HepG2 (cell line): ENCODE measurements around the gene MTA3. TPM values are rescaled to one million over a fixed set of nuclear protein-coding genes. Genes with fewer than 3 reads are reported as not detected.
A peak's percentile ranks its signal among the peaks of the same experiment; 100 is the strongest.

ENCODE experiments used
- ATAC-seq: fragments of 200-7000 bp; cut with Tn5 transposase; 3 replicates; pipeline ENCODE4 v1.9.1; 2020; ENCODE audit warnings: mild to moderate bottlenecking, moderate library complexity
- BruUV-seq: library from RNA; stranded (reverse); fragments of 400-500 nt; replicated peaks from 2 replicates; lab custom pipeline; 2021; lab: Mats Ljungman, UMichigan
- CTCF ChIA-PET: fragments of 300-600 bp; formaldehyde crosslinking; extraction: SDS; loops from one replicate; lab custom pipeline; 2021; ENCODE audit warnings: low total read pairs, inconsistent platforms, low intra/inter-chr PET ratio; lab: Yijun Ruan, JAX
- POLR2A ChIA-PET: fragments of 350-600 bp; sonication (Branson Sonifier 250); formaldehyde crosslinking; loops from one replicate; lab custom pipeline; 2020; ENCODE audit warnings: antibody characterized with exemption, inconsistent platforms; lab: Yijun Ruan, JAX
- DNase-seq: peaks from one replicate; pipeline ENCODE4 v3.0.0-alpha.2; 2015; ENCODE audit warnings: low spot score
- FAIRE-seq: peaks from 3 replicates; lab custom pipeline; 2011; peaks lifted over from hg19 to GRCh38; lab: Jason Lieb, UNC
- H2AFZ ChIP-seq: one replicate; pipeline ENCODE4 v1.6.1; 2011; ENCODE audit warnings: low read length, inconsistent platforms
- H3K27ac ChIP-seq: fragments of 300-600 bp; 3 replicates; pipeline ENCODE4 v1.8.0; 2011; ENCODE audit warnings: mixed run types, mild to moderate bottlenecking, mixed read lengths, low read length, inconsistent platforms; ENCODE audit not compliant: insufficient read depth; ENCODE audit errors: extremely low read length
- H3K27me3 ChIP-seq, 2 experiments: fragments of 200-600 bp in 1 of 2; 2 replicates in 1 of 2; 3 replicates in 1 of 2; pipeline versions ENCODE4 v1.6.0 to v1.8.0; 2011; ENCODE audit warnings: low read length in 2 of 2, mild to moderate bottlenecking in 2 of 2, moderate library complexity in 2 of 2, inconsistent platforms in 1 of 2; ENCODE audit not compliant: insufficient read depth in 2 of 2, control insufficient read depth in 1 of 2
- H3K36me3 ChIP-seq, 2 experiments: fragments of 200-600 bp in 1 of 2; replicated peaks in 1 of 2; 2 replicates in 1 of 2; 3 replicates in 1 of 2; pipeline versions ENCODE4 v1.5.1 to v1.8.0; 2011; ENCODE audit warnings: low read length in 2 of 2, inconsistent platforms in 1 of 2; ENCODE audit not compliant: insufficient read depth in 2 of 2, control insufficient read depth in 1 of 2
- H3K4me1 ChIP-seq: 2 replicates; pipeline ENCODE4 v1.5.1; 2012; ENCODE audit warnings: low read length, inconsistent platforms; ENCODE audit not compliant: insufficient read depth
- H3K4me2 ChIP-seq: 2 replicates; pipeline ENCODE4 v1.6.0; 2011; ENCODE audit warnings: low read depth, low read length, inconsistent platforms
- H3K4me3 ChIP-seq, 3 experiments: fragments of 200-600 bp in 1 of 3; sonication (generic), shearing (Covaris generic) in 1 of 3; replicated peaks in 1 of 3; 2 replicates each; pipeline ENCODE4 v1.5.1; 2011 to 2016; ENCODE audit warnings: low read length in 3 of 3, inconsistent platforms in 2 of 3, low read depth in 2 of 3, mild to moderate bottlenecking in 2 of 3, control low read depth in 1 of 3, mixed read lengths in 1 of 3; ENCODE audit not compliant: insufficient read depth in 1 of 3
- H3K79me2 ChIP-seq: one replicate; pipeline ENCODE4 v1.6.1; 2011; ENCODE audit warnings: low read length, inconsistent platforms; ENCODE audit not compliant: insufficient read depth
- H3K9ac ChIP-seq: 2 replicates; pipeline ENCODE4 v1.6.0; 2011; ENCODE audit warnings: mild to moderate bottlenecking, low read depth, low read length, inconsistent platforms; ENCODE audit not compliant: insufficient read depth
- H3K9me3 ChIP-seq: 2 replicates; pipeline ENCODE4 v1.5.1; 2012; ENCODE audit warnings: mild to moderate bottlenecking, low read length
- H4K20me1 ChIP-seq: 2 replicates; pipeline ENCODE4 v1.6.0; 2011; ENCODE audit warnings: inconsistent platforms, mild to moderate bottlenecking, low read length, moderate library complexity; ENCODE audit not compliant: insufficient read depth
- AFF4 ChIP-seq: sonication (generic); formaldehyde crosslinking; IDR thresholded peaks from 2 replicates; pipeline ENCODE4 v1.4.0; 2020; ENCODE audit warnings: missing genetic modification reagents
- DZIP1 ChIP-seq: sonication (generic); formaldehyde crosslinking; IDR thresholded peaks from 2 replicates; pipeline ENCODE4 v1.5.0; 2020; ENCODE audit warnings: mild to moderate bottlenecking, missing genetic modification reagents
- ELF4 ChIP-seq: sonication (generic); formaldehyde crosslinking; IDR thresholded peaks from 2 replicates; pipeline ENCODE4 v1.5.0; 2020; ENCODE audit warnings: missing genetic modification reagents, mild to moderate bottlenecking, moderate library complexity, borderline replicate concordance
- PCBP1 ChIP-seq: fragments of 200-400 bp; formaldehyde crosslinking; IDR thresholded peaks from 2 replicates; pipeline ENCODE4 v1.6.1; 2017; ENCODE audit warnings: mild to moderate bottlenecking, low read depth, low read length, borderline replicate concordance
- SOX6 ChIP-seq, 2 experiments: fragments of 450-650 bp in 1 of 2; sonication (generic) in 1 of 2; formaldehyde crosslinking in 1 of 2; IDR thresholded peaks; 2 replicates each; pipeline versions ENCODE4 v1.4.0 to v1.6.1; 2017 to 2020; ENCODE audit warnings: antibody characterized with exemption in 1 of 2, mild to moderate bottlenecking in 1 of 2, missing genetic modification reagents in 1 of 2
- THAP8 ChIP-seq: sonication (generic); formaldehyde crosslinking; IDR thresholded peaks from 2 replicates; pipeline ENCODE4 v1.5.1; 2020; ENCODE audit warnings: missing genetic modification reagents, mild to moderate bottlenecking, borderline replicate concordance
- ZFP36L1 ChIP-seq: sonication (generic); formaldehyde crosslinking; IDR thresholded peaks from 2 replicates; pipeline ENCODE4 v1.8.0; 2022; ENCODE audit warnings: mild to moderate bottlenecking, missing genetic modification reagents, moderate library complexity
- ZNF598 ChIP-seq: sonication (generic); formaldehyde crosslinking; IDR thresholded peaks from 2 replicates; pipeline ENCODE4 v1.5.1; 2020; ENCODE audit warnings: mild to moderate bottlenecking, missing genetic modification reagents, borderline replicate concordance
- ZNF772 ChIP-seq: sonication (generic); formaldehyde crosslinking; IDR thresholded peaks from 2 replicates; pipeline ENCODE4 v1.5.0; 2020; ENCODE audit warnings: mild to moderate bottlenecking, missing genetic modification reagents
- WGBS: methylation state at CpG from one replicate; pipeline ENCODE4 v1.1.6; 2017; ENCODE audit warnings: low lambda C conversion rate; 5-methylcytosine and 5-hydroxymethylcytosine counted together
- in situ Hi-C: cut with HindIII; loops from 2 replicates; pipeline ENCODE4 v1.10.0; 2017; ENCODE audit warnings: low pct_unique_long_range_greater_than_20kb; ENCODE audit not compliant: extremely low pct_ligation_motif_present
- intact Hi-C: fragments of 100-400 bp; cut with micrococcal nuclease; formaldehyde crosslinking; loops from one replicate; pipeline ENCODE4 v1.10.0; 2022; ENCODE audit not compliant: unreplicated experiment
- polyA plus RNA-seq, 8 experiments: library from polyadenylated mRNA; depleted of rRNA in 3 of 8; stranded (reverse) in 7 of 8; unstranded in 1 of 8; fragments of >200 nt; fragmentation: Illumina TruSeq in 4 of 8; extraction: Trizol in 4 of 8; gene quantifications; 2 replicates each; pipeline versions ENCODE4 v1.2.1 to v1.2.3, GENCODE V29; 2011 to 2016; ENCODE audit warnings: low read depth in 4 of 8, missing spikeins in 1 of 8, mixed read lengths in 1 of 8; ENCODE audit not compliant: insufficient read depth in 1 of 8
- total RNA-seq, 5 experiments: library from RNA; depleted of rRNA; stranded (reverse); fragments of >200 nt; fragmentation: Illumina TruSeq; extraction: Trizol; gene quantifications; 2 replicates each; pipeline ENCODE4 v1.2.3, GENCODE V29; 2016; ENCODE audit warnings: low read depth in 1 of 5
- TF ChIP-seq, protein P1 (sequence below): sonication (generic); formaldehyde crosslinking; IDR thresholded peaks from 2 replicates; pipeline ENCODE4 v1.8.1; 2023; ENCODE audit warnings: mild to moderate bottlenecking, missing genetic modification reagents, borderline replicate concordance

Gene MTA3
- total and polyA plus RNA-seq, 2 of the 13 experiments (the other 11 are each of a cell fraction or from before 2014, with no cell fraction given): 48.8 to 77.8 TPM

DNA sequence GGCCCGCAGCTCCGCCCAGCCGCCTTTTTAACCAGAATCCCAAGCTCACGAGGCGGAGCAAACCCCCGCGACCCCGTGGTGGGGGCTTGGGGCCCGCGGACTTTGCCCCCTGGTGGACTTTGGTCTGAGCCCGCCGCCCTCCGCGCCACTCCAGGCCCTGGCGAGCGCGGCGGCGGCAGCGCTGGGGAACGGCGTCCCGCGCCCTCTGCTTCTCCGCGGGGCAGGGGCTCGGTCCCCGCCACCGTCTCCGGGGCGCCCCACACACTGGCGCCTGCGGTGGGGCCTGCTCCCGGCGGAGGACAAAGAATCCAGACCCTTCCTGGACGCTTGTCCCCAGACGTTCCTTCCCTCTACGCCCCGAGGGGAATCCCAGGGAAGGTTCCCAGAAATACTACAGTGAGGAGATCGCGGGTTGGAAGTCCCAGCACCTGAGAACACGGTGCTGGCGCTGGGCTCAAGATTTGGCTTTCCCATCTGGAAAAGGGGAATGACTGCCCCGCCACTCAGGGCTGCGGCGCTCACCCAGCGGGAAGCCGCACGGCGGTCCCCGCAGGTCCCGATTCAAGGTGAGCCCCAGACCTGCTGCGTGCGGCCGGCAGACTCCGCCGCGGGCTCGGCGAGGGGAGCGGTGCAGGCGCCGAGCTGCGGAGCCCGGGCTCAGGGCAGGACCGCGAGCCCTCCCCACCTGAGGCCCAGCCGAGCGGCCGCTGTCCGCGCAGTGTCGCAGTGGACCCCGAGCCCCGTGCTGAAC is 224.3 kb downstream of the MTA3 start, which contains the start of gene HAAO:
HAAO (minus strand) TSS at position 1 of the 751 bp plus-strand sequence. CDS start 47 bp downstream, outside the sequence.
- H3K9ac ChIP-seq: peak within 1 kb of the TSS; percentile 99
- CTCF ChIA-PET: no interaction called here
- in situ Hi-C loops: no loop called here
- TF ChIP-seq ELF4 (CRISPR knock-in tag) (peak; percentile 84; the same call in 1 of the 2 replicates), AFF4 (peak; percentile 84), PCBP1 (peak; percentile 93), ZNF598 (CRISPR knock-in tag) (peak; percentile 98), ZFP36L1 (CRISPR knock-in tag) (peak; percentile 79; the same call in 1 of the 2 replicates), ZNF772 (peak; percentile 100), THAP8 (0 out of 2 replicates have a peak, but pooled peaks have one; percentile 68), SOX6 (IDR thresholded peaks at IDR 0.05) (no peak), SOX6 (CRISPR knock-in tag; IDR thresholded peaks at IDR 0.05) (peak; percentile 91), DZIP1 (CRISPR knock-in tag) (peak; percentile 98)
- TF ChIP-seq, protein P1, sequence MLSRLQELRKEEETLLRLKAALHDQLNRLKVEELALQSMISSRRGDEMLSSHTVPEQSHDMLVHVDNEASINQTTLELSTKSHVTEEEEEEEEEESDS (CRISPR knock-in tag): peak; percentile 68; the same call in 1 of the 2 replicates

More for the DNA sequence above, 224.3 kb downstream of the MTA3 start, which contains the start of gene HAAO:
- peak within 1 kb of the TSS; percentile 98 to 99 (median 99) for H3K4me3 ChIP-seq
- H3K36me3 ChIP-seq: peaks cover 3% of the 10 kb centered on the region in 2 experiments; a peak in 1 of 5 replicates
- no peak for FAIRE-seq
- peak; percentile 71 for ATAC-seq
- H3K79me2 ChIP-seq: peaks cover 50% of the 10 kb centered on the region
- H3K27me3 ChIP-seq: no peaks in the 10 kb centered on the region; a peak in 1 of 5 replicates
- no peak within 1 kb of the TSS for H2AFZ ChIP-seq
- peak within 1 kb of the TSS; percentile 95 for H3K27ac ChIP-seq
- H4K20me1 ChIP-seq: no peaks in the 10 kb centered on the region
- intact Hi-C loops: no loop called here
- H3K4me1 ChIP-seq: peaks cover 73% of the 10 kb centered on the region
- H3K9me3 ChIP-seq: no peaks in the 10 kb centered on the region
- peak within 1 kb of the TSS; percentile 97 for H3K4me2 ChIP-seq
- no TSS peak for BruUV-seq
- WGBS: under 1% methylated on average over 25 of the region's 75 CpGs
- POLR2A ChIA-PET: interaction anchor here (0.6 to 9.3 kb wide), 35 partner anchors 8 to 1233 kb away, joined by 3 to 287 read pairs (median 4); partner anchors contain the start of genes KCNG3, PLEKHH2, THADA and ZFP36L2
- DNase-seq: peak; percentile 91
